Measurements from ENCODE around the gene ARNT2. TPM values are rescaled to one million over a fixed set of nuclear protein-coding genes. Genes with fewer than 3 reads are reported as not detected.

ARNT2 gene
- total RNA-seq, 4 donors from 2014 or later, result 1.8 to 5.1 (median 3.6) TPM

GRCh38 chr15:80558631-80559319 is 154.6 kb downstream of the ARNT2 start:
- Histone ChIP-seq H3K27ac (no peak overlapping the region), H3K9me3 (no peaks in the 10 kb centered on the region), H3K4me1 (peaks cover 4% of the 10 kb centered on the region), H3K4me3 (no peak overlapping the region), H3K36me3 (no peaks in the 10 kb centered on the region), H3K27me3 (no peaks in the 10 kb centered on the region)
- no peak for DNase-seq (ENCODE audit: low spot score in 2 of 2)
- WGBS, result 84% methylated on average over 6 of the region's 6 CpGs
- no peak for TF ChIP-seq POLR2A (IDR thresholded peaks at IDR 0.05)
- no peak for TF ChIP-seq POLR2AphosphoS5 (IDR thresholded peaks at IDR 0.05)
- TF ChIP-seq EP300 (IDR thresholded peaks at IDR 0.05), result no peak
- TF ChIP-seq, protein P1, sequence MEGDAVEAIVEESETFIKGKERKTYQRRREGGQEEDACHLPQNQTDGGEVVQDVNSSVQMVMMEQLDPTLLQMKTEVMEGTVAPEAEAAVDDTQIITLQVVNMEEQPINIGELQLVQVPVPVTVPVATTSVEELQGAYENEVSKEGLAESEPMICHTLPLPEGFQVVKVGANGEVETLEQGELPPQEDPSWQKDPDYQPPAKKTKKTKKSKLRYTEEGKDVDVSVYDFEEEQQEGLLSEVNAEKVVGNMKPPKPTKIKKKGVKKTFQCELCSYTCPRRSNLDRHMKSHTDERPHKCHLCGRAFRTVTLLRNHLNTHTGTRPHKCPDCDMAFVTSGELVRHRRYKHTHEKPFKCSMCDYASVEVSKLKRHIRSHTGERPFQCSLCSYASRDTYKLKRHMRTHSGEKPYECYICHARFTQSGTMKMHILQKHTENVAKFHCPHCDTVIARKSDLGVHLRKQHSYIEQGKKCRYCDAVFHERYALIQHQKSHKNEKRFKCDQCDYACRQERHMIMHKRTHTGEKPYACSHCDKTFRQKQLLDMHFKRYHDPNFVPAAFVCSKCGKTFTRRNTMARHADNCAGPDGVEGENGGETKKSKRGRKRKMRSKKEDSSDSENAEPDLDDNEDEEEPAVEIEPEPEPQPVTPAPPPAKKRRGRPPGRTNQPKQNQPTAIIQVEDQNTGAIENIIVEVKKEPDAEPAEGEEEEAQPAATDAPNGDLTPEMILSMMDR (IDR thresholded peaks at IDR 0.05), result no peak

GRCh38 chr15:80559320-80559693 is 155.1 kb downstream of the ARNT2 start:
- Histone ChIP-seq H3K27me3 (no peaks in the 10 kb centered on the region), H3K4me3 (no peak overlapping the region), H3K4me1 (peaks cover 4% of the 10 kb centered on the region), H3K36me3 (no peaks in the 10 kb centered on the region), H3K27ac (no peak overlapping the region), H3K9me3 (no peaks in the 10 kb centered on the region)
- TF ChIP-seq EP300 (IDR thresholded peaks at IDR 0.05) (no peak), POLR2AphosphoS5 (IDR thresholded peaks at IDR 0.05) (no peak), POLR2A (IDR thresholded peaks at IDR 0.05) (no peak)
- TF ChIP-seq, protein P1 (IDR thresholded peaks at IDR 0.05), result no peak
- DNase-seq (ENCODE audit: low spot score in 2 of 2), result no peak
- 87% methylated on average over 7 of the region's 8 CpGs for WGBS

DNA sequence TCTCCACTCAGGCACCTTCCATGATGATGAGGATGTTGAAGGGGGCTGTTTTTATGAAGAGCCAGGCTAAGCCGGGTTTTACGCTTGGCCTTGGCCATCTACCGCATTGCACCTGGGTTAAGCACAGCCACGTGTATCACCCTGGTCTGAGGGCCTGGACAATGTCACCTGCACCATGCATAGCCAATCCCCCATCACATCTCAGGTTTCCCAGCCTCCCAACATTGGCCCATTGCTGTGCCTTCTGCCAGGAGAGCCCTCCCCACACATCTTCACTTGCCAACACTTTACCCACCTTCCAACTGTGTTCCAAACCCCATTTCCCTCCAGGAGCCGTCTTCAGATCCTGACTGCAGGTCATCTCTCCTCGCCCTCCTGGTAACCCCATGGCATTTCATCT is 155.6 kb downstream of the ARNT2 start:
- Histone ChIP-seq H3K9me3 (no peaks in the 10 kb centered on the region), H3K4me1 (peaks cover 4% of the 10 kb centered on the region)

GRCh38 chr15:80560601-80561400 is 156.6 kb downstream of the ARNT2 start:
- whole genome bisulfite sequencing, result 72% methylated on average over 9 of the region's 10 CpGs
- no peaks in the 10 kb centered on the region for H3K27me3 ChIP-seq
- no peak overlapping the region for H3K27ac ChIP-seq
- no peaks in the 10 kb centered on the region for H3K9me3 ChIP-seq
- TF ChIP-seq, protein P1 (IDR thresholded peaks at IDR 0.05), result no peak
- no peak for TF ChIP-seq POLR2AphosphoS5 (IDR thresholded peaks at IDR 0.05)
- no peak for TF ChIP-seq POLR2A (IDR thresholded peaks at IDR 0.05)
- no peak for TF ChIP-seq EP300 (IDR thresholded peaks at IDR 0.05)
- peaks cover 4% of the 10 kb centered on the region for H3K4me1 ChIP-seq
- no peak for DNase-seq (ENCODE audit: low spot score in 2 of 2)
- H3K36me3 ChIP-seq, result no peaks in the 10 kb centered on the region
- H3K4me3 ChIP-seq, result no peak overlapping the region

More for the DNA sequence above, 155.6 kb downstream of the ARNT2 start:
- Histone ChIP-seq H3K27ac (no peak overlapping the region), H3K4me3 (no peak overlapping the region), H3K27me3 (no peaks in the 10 kb centered on the region), H3K36me3 (no peaks in the 10 kb centered on the region)
- 93% methylated on average over 6 of the region's 6 CpGs for WGBS
- TF ChIP-seq EP300 (IDR thresholded peaks at IDR 0.05) (no peak), POLR2A (IDR thresholded peaks at IDR 0.05) (no peak), POLR2AphosphoS5 (IDR thresholded peaks at IDR 0.05) (no peak)
- TF ChIP-seq, protein P1 (IDR thresholded peaks at IDR 0.05), result no peak
- DNase-seq (ENCODE audit: low spot score in 2 of 2), result no peak

DNA sequence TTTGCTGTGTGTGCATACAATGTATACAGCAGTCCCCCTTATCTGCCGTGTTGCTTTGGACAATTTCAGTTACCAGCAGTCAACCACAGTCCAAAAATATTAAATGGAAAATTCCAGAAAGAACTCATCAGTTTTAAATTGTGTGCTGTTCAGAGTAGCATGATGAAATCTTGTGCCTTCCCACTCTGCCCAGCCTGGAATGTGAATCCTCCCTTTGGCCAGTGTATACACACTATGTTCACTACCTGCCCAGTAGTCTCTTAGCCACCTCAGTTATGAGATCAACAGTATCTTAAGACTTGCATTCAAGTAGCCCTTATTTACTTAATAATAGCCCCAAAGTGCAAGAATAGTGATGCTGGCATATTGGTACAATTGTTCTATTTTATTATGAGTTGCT is 157.3 kb downstream of the ARNT2 start:
- TF ChIP-seq EP300 (IDR thresholded peaks at IDR 0.05) (no peak), POLR2AphosphoS5 (IDR thresholded peaks at IDR 0.05) (no peak), POLR2A (IDR thresholded peaks at IDR 0.05) (no peak)
- TF ChIP-seq, protein P1 (IDR thresholded peaks at IDR 0.05), result no peak
- H3K27me3 ChIP-seq, result no peaks in the 10 kb centered on the region
- WGBS, result 52% methylated on average over 1 of the region's 1 CpG
- H3K4me3 ChIP-seq, result no peak overlapping the region
- no peak for DNase-seq (ENCODE audit: low spot score in 2 of 2)
- no peak overlapping the region for H3K27ac ChIP-seq
- no peaks in the 10 kb centered on the region for H3K9me3 ChIP-seq
- H3K4me1 ChIP-seq, result peaks cover 4% of the 10 kb centered on the region
- no peaks in the 10 kb centered on the region for H3K36me3 ChIP-seq
